ENCODE measurements around the gene RBM33.

- TF ChIP-seq ZNF274 (IDR thresholded peaks at IDR 0.05; ENCODE audit: low read depth, low read length): no peak
- no peak for TF ChIP-seq SUZ12 (IDR thresholded peaks at IDR 0.05; ENCODE audit: extremely low read depth, insufficient read depth, insufficient read length)
These were observed 15.3 kb upstream of the RBM33 start for GRCh38 chr7:155629171-155629570.

Data from NT2/D1 (cell line).